ENCODE data around the gene PSTPIP2. TPM values are rescaled to one million over a fixed set of nuclear protein-coding genes. Genes with fewer than 3 reads are reported as not detected.
"Not testable (repeated sequence)": the region's sequence is repeated elsewhere in the genome, so short reads cannot be mapped to it uniquely, and the experiment has no call there.

Gene PSTPIP2
- total and polyA plus RNA-seq, 10 donors = 18.3 to 153 (median 117) TPM

GRCh38 chr18:45962866-45963265 is 109.2 kb downstream of the PSTPIP2 start:
- Histone ChIP-seq H3K4me1 (peaks cover 13 to 95% (median 61%) of the 10 kb centered on the region in 6 donors), H3K27ac (peak overlapping the region in 6 of 8 donors; percentile 21 to 51 (median 32)), H3K36me3 (peaks cover 0 to 40% (median 0%) of the 10 kb centered on the region in 6 donors), H3K9me3 (no peaks in the 10 kb centered on the region), H3K27me3 (replicated peaks in 1 of 7) (no peaks in the 10 kb centered on the region), H3K4me3 (no peak overlapping the region)
- intact Hi-C loops (cut with DNase I; ENCODE audit: low total_unique reads) = no loop called here
- TF ChIP-seq POLR2AphosphoS5 (IDR thresholded peaks at IDR 0.05) = no peak
- TF ChIP-seq, protein P1, sequence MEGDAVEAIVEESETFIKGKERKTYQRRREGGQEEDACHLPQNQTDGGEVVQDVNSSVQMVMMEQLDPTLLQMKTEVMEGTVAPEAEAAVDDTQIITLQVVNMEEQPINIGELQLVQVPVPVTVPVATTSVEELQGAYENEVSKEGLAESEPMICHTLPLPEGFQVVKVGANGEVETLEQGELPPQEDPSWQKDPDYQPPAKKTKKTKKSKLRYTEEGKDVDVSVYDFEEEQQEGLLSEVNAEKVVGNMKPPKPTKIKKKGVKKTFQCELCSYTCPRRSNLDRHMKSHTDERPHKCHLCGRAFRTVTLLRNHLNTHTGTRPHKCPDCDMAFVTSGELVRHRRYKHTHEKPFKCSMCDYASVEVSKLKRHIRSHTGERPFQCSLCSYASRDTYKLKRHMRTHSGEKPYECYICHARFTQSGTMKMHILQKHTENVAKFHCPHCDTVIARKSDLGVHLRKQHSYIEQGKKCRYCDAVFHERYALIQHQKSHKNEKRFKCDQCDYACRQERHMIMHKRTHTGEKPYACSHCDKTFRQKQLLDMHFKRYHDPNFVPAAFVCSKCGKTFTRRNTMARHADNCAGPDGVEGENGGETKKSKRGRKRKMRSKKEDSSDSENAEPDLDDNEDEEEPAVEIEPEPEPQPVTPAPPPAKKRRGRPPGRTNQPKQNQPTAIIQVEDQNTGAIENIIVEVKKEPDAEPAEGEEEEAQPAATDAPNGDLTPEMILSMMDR (IDR thresholded peaks at IDR 0.05 in 8 of 11, conservative IDR thresholded peaks at IDR 0.05 in 3 of 11) = no peak
- no peak for TF ChIP-seq POLR2A (IDR thresholded peaks at IDR 0.05)
- 57 to 81% (median 70%) methylated on average over 5 of the region's 5 CpGs for WGBS, 5 donors
- no peak for DNase-seq

DNA sequence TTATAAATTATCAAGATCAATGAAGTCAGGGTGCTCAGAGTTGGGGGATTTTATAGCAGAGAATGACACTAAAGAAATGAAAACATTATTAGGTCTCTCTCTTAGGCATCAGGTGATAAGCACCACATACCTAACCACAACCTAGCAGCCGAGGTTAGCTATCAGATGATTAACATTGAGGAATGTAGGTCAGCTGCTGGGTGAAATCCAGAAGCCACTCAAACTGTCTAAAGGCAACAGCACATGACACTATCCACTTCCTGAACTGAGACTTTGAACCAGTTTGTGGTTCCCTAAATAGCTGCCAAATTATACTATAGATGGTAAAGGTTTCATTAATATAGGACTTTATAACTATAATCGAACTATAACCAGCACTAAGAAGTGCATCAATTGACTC is 109.6 kb downstream of the PSTPIP2 start:
- Histone ChIP-seq H3K4me3 (no peak overlapping the region), H3K27ac (peak overlapping the region in 5 of 8 donors; percentile 21 to 51 (median 37)), H3K36me3 (peaks cover 0 to 40% (median 0%) of the 10 kb centered on the region in 6 donors), H3K9me3 (no peaks in the 10 kb centered on the region), H3K27me3 (replicated peaks in 1 of 7) (no peaks in the 10 kb centered on the region), H3K4me1 (peaks cover 13 to 95% (median 59%) of the 10 kb centered on the region in 6 donors)
- intact Hi-C loops (cut with DNase I; ENCODE audit: low total_unique reads) = no loop called here
- TF ChIP-seq POLR2AphosphoS5 (IDR thresholded peaks at IDR 0.05) (no peak), POLR2A (IDR thresholded peaks at IDR 0.05) (no peak)
- TF ChIP-seq, protein P1 (IDR thresholded peaks at IDR 0.05 in 8 of 11, conservative IDR thresholded peaks at IDR 0.05 in 3 of 11) = no peak
- DNase-seq = no peak
- WGBS, 5 donors = 29 to 50% (median 33%) methylated on average over 2 of the region's 2 CpGs

GRCh38 chr18:45959484-45959883 is 112.6 kb downstream of the PSTPIP2 start:
- H3K27ac ChIP-seq; H3K4me3 ChIP-seq; H3K9me3 ChIP-seq; intact Hi-C loops (cut with DNase I; ENCODE audit: low total_unique reads); H3K27me3 ChIP-seq (replicated peaks in 1 of 7); DNase-seq: not testable (repeated sequence)
- Histone ChIP-seq H3K4me1 (peaks cover 4 to 80% (median 41%) of the 10 kb centered on the region in 6 donors), H3K36me3 (peaks cover 0 to 56% (median 11%) of the 10 kb centered on the region in 6 donors)
- WGBS, 5 donors = 93 to 98% (median 96%) methylated on average over 7 of the region's 7 CpGs

DNA sequence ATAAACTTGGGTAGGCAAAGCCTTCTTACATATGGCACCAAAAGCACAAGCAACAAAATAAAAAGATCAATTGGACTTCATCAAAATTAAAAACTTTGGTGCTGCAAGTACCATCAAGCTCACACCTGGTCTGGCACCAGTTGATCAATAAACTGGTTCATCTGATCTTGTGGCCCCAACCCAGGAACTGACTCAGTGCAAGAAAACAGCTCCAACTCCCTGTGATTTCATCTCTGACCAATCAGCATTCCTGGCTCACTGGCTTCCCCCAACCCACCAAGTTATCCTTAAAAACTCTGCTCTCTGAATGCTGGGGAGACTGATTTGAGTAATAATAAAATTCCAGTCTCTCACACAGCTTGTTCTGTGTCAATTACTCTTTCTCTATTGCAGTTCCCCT is 113.3 kb downstream of the PSTPIP2 start:
- intact Hi-C loops (cut with DNase I; ENCODE audit: low total_unique reads) = no loop called here
- TF ChIP-seq POLR2A (IDR thresholded peaks at IDR 0.05) = no peak
- no peak for TF ChIP-seq POLR2AphosphoS5 (IDR thresholded peaks at IDR 0.05)
- TF ChIP-seq, protein P1 (IDR thresholded peaks at IDR 0.05 in 8 of 11, conservative IDR thresholded peaks at IDR 0.05 in 3 of 11) = no peak
- H3K27me3 ChIP-seq (replicated peaks in 1 of 7) = no peaks in the 10 kb centered on the region

GRCh38 chr18:45958027-45958426 is 114.0 kb downstream of the PSTPIP2 start:
- no peak overlapping the region for H3K4me3 ChIP-seq
- no peaks in the 10 kb centered on the region for H3K27me3 ChIP-seq (replicated peaks in 1 of 7)
- H3K4me1 ChIP-seq = peaks cover 0 to 66% (median 30%) of the 10 kb centered on the region in 6 donors
- H3K36me3 ChIP-seq = peaks cover 0 to 58% (median 24%) of the 10 kb centered on the region in 6 donors
- no peaks in the 10 kb centered on the region for H3K9me3 ChIP-seq
- H3K27ac ChIP-seq = no peak overlapping the region
- DNase-seq = no peak
- TF ChIP-seq, protein P1 (IDR thresholded peaks at IDR 0.05 in 8 of 11, conservative IDR thresholded peaks at IDR 0.05 in 3 of 11) = no peak
- TF ChIP-seq POLR2A (IDR thresholded peaks at IDR 0.05) (no peak), POLR2AphosphoS5 (IDR thresholded peaks at IDR 0.05) (no peak)
- intact Hi-C loops (cut with DNase I; ENCODE audit: low total_unique reads) = no loop called here
- 81 to 95% (median 93%) methylated on average over 2 of the region's 2 CpGs for WGBS, 5 donors

More for the DNA sequence above, 113.3 kb downstream of the PSTPIP2 start:
- H3K9me3 ChIP-seq = no peaks in the 10 kb centered on the region
- no peak overlapping the region for H3K27ac ChIP-seq
- no peak overlapping the region for H3K4me3 ChIP-seq
- peaks cover 0 to 73% (median 36%) of the 10 kb centered on the region in 6 donors for H3K4me1 ChIP-seq
- H3K36me3 ChIP-seq = peaks cover 0 to 58% (median 18%) of the 10 kb centered on the region in 6 donors
- DNase-seq = no peak

Measured in spleen (tissue), 11 donors.